Measurements from ENCODE around the gene ILKAP.

The ILKAP gene

GRCh38 chr2:238122287-238123217 is 80.9 kb downstream of the ILKAP start:
- DNase-seq (ENCODE audit: low spot score), result no peak

GRCh38 chr2:238121511-238122286 is 81.8 kb downstream of the ILKAP start:
- no peak for DNase-seq (ENCODE audit: low spot score)

- no peak for DNase-seq (ENCODE audit: low spot score)
Observed at GRCh38 chr2:238120463-238121298, 82.8 kb downstream of the ILKAP start.

Measured in hematopoietic multipotent progenitor cell treated with erythropoietin and hydrocortisone succinate and interleukin-3 and kit ligand, for 17 days (in vitro differentiated cells).